GM21825 (cell line): Measurements from ENCODE around the gene FAM20C.
"Not testable (repeated sequence)": the region's sequence is repeated elsewhere in the genome, so short reads cannot be mapped to it uniquely, and the experiment has no call there.

Experiments used
- ATAC-seq: cut with Tn5 transposase; IDR thresholded peaks from one replicate; pipeline ENCODE4 v1.9.1; 2021; ENCODE audit warnings: mild to moderate bottlenecking, moderate library complexity; ENCODE audit not compliant: unreplicated experiment

Gene FAM20C

DNA sequence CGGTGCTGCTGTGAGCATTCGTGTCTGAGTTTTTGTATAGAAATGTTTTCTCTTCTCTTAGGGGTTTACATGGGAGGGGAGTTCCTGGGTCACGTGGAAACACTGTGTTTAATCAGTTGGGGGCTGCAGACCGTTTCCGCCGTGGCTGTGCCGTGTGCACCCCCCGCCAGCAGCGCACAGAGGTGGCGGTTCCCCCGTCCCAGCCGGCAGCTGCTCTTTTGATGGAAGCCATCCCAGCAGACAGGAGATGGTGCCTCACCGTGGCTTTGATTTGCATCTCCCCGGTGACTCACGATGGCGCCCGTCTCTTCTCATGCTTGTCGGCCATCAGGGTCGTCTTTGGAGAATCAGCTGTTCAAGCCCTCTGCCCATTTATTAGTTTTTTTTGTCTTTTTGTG, 62.7 kb downstream of the FAM20C start:
- ATAC-seq = no peak

DNA sequence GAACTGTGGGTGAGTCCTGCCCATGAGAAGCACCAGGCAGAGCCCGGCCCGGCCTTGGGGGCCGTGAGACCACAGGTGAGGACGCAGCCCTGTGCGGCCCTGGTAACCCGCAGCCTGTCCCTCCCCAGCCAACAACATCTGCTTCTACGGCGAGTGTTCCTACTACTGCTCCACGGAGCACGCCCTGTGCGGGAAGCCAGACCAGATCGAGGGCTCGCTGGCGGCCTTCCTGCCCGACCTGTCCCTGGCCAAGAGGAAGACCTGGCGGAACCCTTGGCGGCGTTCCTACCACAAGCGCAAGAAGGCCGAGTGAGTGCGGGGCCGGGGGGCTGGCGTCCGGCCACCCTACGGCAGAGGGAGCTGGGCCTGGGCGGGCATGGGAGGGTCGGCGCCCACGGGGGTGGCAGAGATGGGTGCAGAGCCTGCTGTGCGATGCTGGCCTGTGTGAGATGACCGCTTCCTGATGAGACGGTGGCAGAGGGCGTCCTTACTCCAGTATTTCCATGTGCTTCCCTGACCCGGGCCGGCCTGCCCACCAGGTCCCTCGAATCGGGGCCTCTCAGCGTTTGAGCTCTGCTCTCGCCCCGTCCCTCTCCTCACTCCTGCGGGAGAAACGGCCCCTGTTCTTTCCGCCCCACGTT, 63.5 kb downstream of the FAM20C start:
- no peak for ATAC-seq

DNA sequence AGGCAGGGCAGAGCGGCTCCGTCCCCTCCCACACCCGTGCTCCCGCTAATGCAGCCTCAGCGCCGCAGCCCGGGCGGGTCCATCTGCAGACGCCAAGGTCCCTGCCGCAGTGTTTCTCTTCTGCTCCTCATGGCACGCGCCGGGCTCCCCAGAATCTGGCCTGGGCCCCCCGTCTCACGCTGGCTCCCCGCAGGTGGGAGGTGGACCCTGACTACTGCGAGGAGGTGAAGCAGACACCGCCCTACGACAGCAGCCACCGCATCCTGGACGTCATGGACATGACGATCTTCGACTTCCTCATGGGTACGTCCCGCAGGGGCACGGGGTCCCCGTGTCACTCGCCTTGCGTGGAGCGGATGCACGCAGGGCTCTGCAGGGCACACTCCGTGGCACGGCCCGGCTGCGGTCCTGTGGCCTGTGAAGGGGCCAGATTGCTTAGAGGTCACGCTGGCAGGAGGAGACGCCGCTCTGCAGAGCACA, 64.1 kb downstream of the FAM20C start:
- no peak for ATAC-seq

DNA sequence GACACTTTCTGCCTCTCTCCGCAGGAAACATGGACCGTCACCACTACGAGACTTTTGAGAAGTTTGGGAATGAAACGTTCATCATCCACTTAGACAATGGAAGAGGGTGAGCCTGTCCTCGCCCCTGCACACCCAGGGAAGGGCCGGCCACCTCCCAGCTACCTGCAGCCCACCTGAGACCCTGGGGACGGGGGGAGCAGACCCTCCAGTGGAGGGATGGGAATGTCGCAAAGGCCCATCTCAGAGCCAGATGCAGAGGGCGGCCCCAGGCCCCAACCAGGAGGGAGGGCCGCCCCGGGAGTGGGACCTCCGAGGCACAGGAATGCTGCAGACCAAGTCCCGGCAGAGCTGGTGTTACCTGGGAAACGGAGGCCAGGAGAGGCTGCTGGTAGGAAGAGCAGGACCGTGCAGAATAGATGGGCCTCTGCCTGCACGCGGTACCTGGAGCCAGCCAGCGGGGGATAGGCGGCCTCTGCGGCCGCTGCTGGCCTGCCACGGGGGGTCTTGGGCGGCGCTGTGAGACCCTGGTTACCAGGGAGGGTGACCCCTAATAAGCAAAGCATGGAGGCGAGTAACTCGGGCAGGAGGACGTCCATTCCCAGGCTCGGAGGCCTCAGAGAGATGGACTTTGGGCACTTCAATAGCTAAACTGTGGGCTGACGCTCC, 64.7 kb downstream of the FAM20C start:
- no peak for ATAC-seq

DNA sequence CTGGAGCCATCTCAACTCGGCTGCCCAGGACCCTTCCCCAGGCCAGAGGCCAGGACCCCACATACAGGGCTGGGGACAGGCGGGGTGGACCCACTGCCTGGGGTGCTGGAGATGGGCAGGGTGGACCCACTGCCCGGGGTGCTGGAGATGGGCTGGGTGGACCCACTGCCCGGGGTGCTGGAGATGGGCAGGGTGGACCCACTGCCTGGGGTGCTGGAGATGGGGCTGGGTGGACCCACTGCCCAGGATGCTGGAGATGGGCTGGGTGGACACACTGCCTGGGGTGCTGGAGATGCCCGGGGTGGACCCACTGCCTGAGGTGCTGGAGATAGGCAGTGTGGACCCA, 65.2 kb downstream of the FAM20C start:
- ATAC-seq = no peak

DNA sequence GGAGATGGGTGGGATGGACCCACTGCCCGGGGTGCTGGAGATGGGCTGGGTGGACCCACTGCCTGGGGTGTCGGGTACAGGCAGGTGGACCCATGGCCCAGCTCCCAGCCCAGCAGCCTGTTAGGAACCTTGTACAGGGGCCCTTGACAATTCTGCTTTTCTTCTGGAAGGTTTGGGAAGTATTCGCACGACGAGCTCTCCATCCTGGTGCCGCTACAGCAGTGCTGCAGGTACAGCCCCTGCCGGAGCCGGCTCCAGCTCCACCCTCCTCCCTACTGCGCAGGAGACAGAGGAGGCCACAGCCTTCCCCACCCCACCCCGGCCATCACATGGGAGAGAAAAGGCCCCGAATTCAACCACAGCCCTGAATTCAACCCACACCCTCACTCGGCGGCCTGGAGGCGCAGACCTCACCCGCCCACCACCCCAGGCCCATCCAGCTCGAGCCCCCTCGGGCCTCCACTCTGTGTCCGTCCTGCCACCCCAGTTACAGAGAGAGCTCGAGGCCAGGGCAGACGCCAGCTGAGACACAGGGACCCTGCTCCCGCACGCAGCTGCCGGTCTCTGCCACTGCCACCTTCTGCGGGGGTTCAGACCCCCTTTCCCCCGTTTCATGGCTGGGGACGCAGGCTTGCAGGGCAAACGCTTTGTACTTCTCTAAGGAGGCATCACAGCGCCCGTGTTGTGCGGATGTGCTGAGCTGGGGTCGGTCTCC, 66.3 kb downstream of the FAM20C start:
- no peak for ATAC-seq

DNA sequence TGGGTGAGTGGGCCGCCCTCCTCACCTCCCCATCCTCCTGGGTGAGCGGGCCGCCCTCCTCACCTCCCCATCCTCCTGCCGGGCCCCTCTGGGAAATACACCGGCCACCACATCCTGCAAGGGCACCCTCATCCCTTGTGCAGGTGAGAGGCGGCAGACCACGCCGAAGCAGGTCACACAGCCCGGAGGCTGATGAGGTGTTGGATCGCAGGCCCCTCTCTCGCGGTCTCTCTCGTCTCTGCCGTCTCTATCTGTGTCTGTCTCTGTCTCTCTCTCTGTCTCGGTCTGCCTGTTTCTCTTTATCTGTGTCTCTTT, 66.8 kb downstream of the FAM20C start:
- no peak for ATAC-seq

DNA sequence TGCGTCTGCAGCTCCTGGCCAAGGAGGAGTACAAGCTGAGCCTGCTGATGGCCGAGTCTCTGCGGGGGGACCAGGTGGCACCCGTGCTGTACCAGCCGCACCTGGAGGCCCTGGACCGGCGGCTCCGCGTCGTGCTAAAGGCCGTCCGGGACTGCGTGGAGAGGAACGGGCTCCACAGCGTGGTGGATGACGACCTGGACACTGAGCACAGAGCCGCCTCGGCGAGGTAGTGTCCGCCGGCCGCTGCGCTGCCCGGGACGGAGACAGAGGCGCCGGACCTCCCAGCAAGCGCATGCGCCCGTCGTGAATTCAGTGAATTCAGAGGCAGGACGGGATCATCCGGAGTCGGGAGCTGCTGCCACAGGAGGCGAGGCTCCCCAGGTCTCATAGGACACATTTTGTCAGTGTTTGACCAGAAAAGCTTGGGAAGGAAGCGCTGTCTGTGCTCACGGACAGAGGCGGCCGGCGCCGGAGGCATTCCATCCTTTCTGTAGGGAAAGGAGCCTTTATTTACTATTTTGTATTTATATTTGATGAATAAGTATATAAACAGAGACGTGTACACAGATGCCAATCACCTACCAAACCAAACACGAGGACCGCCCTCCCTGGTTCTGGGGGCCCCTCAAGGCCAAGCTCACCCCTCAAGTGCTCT, 67.5 kb downstream of the FAM20C start:
- no peak for ATAC-seq

DNA sequence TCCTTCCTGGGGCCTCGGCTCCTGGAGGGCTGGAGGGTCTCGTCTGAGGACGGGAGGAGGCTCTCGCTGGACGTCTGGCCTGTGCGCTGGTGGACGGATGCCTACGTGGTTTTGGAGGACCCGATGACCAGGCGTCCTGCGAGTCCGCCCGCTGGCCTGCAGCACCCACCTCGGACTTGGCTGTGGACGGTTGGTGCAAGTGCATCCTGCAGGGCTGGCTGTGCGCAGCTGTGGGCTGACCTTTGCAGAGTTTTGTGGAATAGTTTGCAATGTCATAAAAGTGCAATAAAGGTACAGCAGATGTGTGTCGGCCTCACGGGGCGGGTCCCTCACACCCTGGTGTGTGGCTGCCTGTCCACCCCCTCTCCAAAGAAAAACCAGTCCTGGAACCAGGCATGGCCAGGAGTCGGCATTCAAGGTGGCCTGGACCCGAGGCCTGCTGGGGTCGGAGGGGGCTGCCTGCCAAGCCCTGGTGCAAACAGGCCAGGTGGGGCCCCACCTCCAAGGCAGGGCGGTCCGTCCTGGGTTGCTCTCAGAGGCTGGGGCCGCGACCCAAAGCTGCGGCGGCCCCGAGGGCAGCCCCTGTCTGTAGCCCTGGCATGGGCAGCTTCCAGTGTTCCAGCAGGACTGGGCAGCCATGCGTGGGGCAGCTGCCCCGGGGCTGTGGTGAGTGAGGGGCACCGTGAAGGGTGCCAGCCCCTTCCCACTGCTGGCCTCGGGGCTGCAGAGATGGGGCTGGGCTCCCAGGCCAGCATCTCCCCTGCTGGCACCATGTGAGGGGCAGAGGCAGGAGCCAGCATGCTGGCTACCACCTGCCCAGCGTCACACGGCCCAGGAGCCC, 68.3 kb downstream of the FAM20C start:
- ATAC-seq = no peak

DNA sequence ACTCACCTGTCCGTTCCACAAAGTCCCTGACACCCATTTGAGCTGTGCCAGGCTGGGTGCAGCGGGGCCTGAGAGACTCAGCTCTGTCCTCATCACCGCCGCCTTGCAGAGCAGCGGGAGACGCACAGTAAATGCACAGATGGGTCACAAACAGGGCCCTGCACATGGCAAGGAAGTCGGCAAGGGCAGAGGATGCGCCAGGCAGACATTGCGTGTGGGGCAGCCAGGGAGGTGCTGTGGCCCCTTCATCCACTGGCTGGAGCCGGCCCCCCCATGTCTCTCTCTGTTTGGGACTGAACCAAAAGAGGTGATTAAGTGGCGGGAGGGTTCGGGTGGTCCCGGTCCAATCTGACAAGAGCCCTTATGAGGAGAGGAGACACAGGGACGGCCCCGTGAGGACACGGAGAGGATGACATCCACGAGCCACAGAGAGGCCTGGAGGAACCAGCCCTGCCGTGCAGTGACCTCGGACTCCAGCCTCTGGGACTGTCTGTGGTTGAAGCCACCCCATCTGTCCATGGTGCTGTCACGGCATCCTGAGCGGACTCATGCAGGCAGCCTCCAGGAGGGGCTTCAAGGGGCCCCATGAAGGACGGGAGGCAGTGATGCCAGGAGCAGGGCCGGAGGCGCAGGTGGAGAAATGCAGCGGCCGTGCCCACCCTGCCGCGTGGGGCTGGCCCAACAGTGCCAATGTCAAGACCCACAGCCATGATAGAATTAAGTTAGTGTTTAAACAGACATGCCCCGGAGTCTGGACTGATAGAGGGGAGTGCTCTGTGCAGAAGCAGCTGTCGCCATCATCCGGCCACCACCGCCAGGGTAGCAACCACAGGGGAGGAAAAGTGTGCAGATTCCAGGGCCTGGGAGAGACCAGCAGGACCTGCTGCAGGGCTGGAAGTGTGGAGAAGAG, 69.2 kb downstream of the FAM20C start:
- ATAC-seq = no peak

DNA sequence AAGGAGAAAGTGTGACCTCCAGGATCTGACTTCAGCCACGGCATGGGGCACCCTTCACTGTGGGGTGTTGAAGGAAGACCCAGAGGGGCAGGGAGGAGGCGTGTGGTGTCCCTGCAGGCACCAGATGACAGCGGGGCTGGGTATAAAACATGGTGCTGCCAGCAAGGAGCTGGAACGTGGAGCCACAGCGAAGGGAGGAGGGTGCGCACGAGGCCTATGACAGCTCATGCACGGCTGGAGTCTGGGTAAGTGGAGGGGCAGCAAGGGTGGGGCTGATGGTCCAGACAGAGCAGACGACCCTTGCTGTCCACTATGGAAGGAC, 69.8 kb downstream of the FAM20C start:
- no peak for ATAC-seq

DNA sequence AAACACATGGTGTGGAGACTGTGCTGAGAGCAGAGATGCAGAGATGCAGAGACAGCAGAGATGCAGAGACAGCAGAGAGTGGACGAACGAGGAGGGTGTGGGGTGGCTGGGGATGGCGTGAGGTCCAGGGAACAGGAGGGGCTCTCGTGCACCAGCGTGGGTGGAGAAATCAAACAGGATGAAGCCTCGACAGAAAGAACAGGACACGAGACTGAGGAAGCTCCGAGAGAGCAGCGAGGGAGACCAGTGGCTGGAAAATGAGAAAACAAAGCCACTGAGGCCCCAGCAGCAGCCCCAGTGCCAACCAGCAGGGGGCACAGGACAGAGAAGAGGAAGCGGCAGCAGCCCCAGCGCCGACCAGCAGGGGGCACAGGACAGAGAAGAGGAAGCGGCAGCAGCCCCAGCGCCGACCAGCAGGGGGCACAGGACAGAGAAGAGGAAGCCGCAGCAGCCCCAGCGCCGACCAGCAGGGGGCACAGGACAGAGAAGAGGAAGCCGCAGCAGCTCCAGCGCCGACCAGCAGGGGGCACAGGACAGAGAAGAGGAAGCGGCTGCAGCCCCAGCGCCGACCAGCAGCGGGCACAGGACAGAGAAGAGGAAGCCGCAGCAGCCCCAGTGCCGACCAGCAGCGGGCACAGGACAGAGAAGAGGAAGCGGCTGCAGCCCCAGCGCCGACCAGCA, 70.4 kb downstream of the FAM20C start:
- not testable (repeated sequence) for ATAC-seq

DNA sequence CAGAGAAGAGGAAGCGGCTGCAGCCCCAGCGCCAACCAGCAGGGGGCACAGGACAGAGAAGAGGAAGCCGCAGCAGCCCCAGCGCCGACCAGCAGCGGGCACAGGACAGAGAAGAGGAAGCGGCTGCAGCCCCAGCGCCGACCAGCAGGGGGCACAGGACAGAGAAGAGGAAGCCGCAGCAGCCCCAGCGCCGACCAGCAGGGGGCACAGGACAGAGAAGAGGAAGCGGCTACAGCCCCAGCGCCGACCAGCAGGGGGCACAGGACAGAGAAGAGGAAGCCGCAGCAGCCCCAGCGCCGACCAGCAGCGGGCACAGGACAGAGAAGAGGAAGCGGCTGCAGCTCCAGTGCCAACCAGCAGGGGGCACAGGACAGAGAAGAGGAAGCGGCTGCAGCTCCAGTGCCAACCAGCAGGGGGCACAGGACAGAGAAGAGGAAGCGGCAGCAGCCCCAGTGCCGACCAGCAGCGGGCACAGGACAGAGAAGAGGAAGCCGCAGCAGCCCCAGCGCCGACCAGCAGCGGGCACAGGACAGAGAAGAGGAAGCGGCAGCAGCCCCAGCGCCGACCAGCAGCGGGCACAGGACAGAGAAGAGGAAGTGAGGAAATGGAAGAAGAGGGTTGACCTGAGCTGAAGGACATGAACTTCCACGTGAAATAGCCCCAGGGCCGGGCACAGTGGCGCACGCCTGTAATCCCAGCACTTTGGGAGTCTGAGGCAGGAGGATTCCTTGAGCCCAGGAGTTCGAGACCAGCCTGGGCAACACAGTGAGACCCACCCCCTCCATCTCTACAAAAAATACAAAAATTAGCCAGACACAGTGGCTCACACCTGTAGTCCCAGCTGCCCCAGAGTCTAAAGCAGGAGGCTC, 71.3 kb downstream of the FAM20C start:
- ATAC-seq = not testable (repeated sequence)

DNA sequence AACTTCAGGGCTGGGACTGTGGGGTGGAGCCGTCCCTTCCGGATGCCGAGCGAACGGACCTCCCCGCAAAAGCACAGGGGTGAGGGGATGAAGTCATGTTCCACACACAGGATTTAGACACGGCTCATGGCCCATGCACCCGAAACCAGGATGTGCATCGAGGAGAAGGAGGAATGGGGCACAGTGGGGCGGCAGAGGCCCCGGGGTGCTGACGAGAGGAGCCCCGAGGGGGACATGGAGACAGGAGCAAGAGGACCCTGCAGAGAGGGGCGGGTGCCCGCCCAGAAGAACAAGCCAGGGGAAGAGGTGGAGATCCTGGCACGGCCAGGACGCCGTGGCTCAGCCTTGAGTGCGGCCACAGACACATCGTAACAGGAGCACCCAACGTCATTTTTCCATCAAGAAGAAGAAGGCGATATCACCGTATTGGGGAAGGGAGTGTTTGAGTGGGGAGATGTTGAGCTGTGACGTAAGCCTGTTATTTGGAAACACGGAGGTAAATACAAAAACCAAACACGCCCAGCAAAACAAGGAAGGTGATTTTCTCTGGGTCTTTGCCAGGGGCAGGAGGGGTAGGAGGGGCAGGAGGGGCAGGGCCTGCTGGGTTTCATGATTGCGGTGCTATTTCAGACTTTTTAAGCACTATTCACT, 72.3 kb downstream of the FAM20C start:
- ATAC-seq = no peak

DNA sequence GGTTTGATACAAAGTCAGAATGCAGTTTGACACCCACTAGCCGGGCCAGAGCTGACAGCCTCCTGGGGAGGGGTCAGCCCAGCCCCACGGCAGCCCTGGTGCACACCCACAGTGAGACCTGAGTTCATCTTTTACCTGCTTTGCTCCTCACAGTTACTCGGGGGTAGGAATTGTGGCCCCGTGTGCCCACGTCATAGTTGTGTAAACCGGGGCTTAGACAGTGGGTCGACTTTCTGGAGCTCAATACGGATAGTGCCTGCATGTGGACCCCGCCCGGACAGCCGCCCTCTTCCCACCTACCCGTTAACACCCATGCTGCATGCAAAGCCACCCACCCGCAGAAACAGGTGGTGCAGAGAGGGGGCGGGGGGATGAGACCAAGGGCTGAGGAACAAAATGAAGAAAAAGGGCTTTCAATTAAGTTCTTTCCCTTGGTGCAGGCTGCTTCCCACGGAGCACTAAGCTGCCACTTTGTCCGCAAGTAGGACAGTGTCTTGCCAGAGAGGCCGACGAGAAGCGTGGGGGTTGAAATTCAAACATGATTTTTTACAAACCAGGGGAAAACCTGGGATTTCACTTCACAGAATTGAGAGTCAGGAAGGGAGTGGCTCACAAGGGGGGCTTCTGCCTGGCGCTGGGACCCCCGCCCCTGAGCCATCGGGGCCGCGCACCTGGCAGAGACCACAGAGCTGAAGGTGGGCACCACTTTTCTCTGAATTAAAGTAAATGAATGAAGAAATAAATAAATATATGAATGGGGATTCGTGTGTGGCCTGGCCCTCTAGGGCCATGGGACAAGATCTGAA, 73.0 kb downstream of the FAM20C start:
- no peak for ATAC-seq

DNA sequence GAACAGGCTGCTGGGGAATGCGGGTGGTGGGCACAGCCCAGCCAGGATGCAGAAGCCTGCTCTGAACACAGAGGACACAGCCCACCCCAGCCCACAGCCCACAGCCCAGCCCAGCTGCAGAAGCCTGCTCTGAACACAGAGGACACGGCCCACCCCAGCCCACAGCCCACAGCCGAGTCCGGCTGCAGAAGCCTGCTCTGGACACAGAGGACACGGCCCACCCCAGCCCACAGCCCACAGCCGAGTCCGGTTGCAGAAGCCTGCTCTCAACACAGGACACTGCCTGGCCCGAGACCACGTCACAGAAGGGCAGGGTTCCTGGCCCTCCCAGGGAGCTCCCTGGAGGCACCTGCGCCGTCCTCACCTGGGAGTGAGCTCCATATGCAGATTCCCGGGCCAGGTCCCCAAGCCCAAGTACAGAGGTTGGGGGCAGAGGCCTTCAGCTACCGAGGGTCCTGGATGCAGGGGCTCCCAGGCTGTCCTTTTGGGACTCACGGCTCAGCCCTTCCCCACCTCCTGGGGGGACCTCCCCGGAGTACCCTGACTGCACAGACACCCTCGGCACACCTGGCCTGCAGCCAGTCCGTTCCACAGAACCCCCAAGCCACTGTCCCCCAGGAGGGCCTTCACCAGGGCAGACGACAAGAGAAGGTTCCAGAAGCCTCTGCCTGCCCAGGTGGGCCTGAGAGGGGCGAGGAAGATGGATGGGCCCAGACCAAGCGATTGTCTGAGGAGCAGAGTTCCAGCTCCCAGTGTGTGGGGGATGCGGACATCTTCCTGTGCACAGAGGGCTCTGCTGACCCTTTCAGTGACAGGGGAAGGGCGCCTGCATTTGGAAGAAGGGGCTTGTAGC, 73.9 kb downstream of the FAM20C start:
- ATAC-seq = no peak
